A673 (cell line): ENCODE data around the gene FTO.

Experiments
- EZH2 ChIP-seq: fragments of 200-600 bp; sonication (generic); IDR thresholded peaks from 2 replicates; pipeline ENCODE4 v1.6.1; 2017; ENCODE audit warnings: borderline replicate concordance, low read depth, mild to moderate bottlenecking, mixed read lengths, antibody characterized with exemption, low read length; ENCODE audit not compliant: poor library complexity, severe bottlenecking
- TF ChIP-seq, protein P1 (sequence below): fragments of 300-800, 200-600 bp; sonication (generic); conservative IDR thresholded peaks from 2 replicates; pipeline ENCODE4 v1.5.1; 2017; ENCODE audit warnings: low read depth, mild to moderate bottlenecking, antibody characterized with exemption, low read length, moderate library complexity, mixed read lengths

DNA sequence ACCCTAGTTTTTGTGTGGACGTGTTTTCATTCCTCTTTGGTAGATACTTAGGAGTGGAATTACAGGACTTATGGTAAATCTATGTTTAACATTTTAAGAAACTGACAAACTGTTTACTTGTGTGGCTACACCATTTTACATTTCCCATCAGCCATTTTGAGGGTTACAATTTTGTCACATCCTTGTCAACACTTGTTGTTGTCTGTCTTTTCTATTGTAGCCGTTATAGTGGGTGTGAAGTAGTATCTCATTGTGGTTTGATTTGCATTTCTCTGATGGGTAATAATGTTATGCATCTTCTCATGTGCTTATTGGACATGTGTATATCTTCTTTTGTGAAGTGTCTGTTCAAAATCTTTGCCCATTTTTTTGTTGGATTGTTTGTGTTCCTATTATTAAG, 4.5 kb downstream of the FTO start:
- no peak for TF ChIP-seq EZH2
- TF ChIP-seq, protein P1, sequence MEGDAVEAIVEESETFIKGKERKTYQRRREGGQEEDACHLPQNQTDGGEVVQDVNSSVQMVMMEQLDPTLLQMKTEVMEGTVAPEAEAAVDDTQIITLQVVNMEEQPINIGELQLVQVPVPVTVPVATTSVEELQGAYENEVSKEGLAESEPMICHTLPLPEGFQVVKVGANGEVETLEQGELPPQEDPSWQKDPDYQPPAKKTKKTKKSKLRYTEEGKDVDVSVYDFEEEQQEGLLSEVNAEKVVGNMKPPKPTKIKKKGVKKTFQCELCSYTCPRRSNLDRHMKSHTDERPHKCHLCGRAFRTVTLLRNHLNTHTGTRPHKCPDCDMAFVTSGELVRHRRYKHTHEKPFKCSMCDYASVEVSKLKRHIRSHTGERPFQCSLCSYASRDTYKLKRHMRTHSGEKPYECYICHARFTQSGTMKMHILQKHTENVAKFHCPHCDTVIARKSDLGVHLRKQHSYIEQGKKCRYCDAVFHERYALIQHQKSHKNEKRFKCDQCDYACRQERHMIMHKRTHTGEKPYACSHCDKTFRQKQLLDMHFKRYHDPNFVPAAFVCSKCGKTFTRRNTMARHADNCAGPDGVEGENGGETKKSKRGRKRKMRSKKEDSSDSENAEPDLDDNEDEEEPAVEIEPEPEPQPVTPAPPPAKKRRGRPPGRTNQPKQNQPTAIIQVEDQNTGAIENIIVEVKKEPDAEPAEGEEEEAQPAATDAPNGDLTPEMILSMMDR: no peak
